Cardiac muscle cell (in vitro differentiated cells and primary cell): ENCODE measurements around the gene PXYLP1. TPM values are rescaled to one million over a fixed set of nuclear protein-coding genes. Genes with fewer than 3 reads are reported as not detected.
A peak's percentile ranks its signal among the peaks of the same experiment; 100 is the strongest.

ENCODE experiments used
- DNase-seq, 2 donors: peaks; one replicate each; pipeline versions ENCODE4 v3.0.0 to v3.0.0-alpha.2; 2010 to 2017; ENCODE audit warnings: low read depth in 1 of 2, low spot score in 1 of 2
- H3K27ac ChIP-seq: fragments of 200-600 bp; sonication (generic); 2 replicates; pipeline ENCODE4 v1.5.1; 2016
- H3K27me3 ChIP-seq: fragments of 200-600 bp; sonication (generic); 2 replicates; pipeline ENCODE4 v1.6.0; 2016; ENCODE audit warnings: control low read depth
- H3K36me3 ChIP-seq: fragments of 200-600 bp; sonication (generic); 2 replicates; pipeline ENCODE4 v1.5.1; 2016; ENCODE audit warnings: control low read depth
- H3K4me1 ChIP-seq: fragments of 200-600 bp; sonication (generic); 2 replicates; pipeline ENCODE4 v1.8.1; 2017; ENCODE audit warnings: low read depth, mild to moderate bottlenecking, mixed run types
- H3K4me3 ChIP-seq: fragments of 200-600 bp; sonication (generic); 2 replicates; pipeline ENCODE4 v1.5.1; 2016; ENCODE audit warnings: mild to moderate bottlenecking
- H3K9me3 ChIP-seq: fragments of 200-600 bp; sonication (generic); 2 replicates; pipeline ENCODE4 v1.5.1; 2017; ENCODE audit warnings: low read depth, mild to moderate bottlenecking, control low read depth
- CTCF ChIP-seq: IDR thresholded peaks from 2 replicates; pipeline ENCODE4 v1.5.1; 2012; ENCODE audit warnings: low read depth, mild to moderate bottlenecking, low read length
- polyA plus RNA-seq: library from polyadenylated mRNA; unstranded; fragments of >200 nt; fragmentation: Nextera tagmentation; extraction: Ambion mirVana; gene quantifications from 2 replicates; pipeline ENCODE4 v1.2.1, GENCODE V29; 2016
- total RNA-seq: library from RNA; depleted of rRNA; stranded (reverse); fragments of >200 nt; gene quantifications from 2 replicates; pipeline ENCODE4 v1.2.3, GENCODE V29; 2016

The PXYLP1 gene
- total and polyA plus RNA-seq, 2 experiments from 2014 or later, result 11.0 to 24.3 TPM

GRCh38 chr3:141259821-141260629 is 28.4 kb downstream of the PXYLP1 start:
- no peak for DNase-seq
- no peak overlapping the region for H3K4me3 ChIP-seq
- H3K9me3 ChIP-seq, result no peaks in the 10 kb centered on the region
- H3K4me1 ChIP-seq, result peaks cover 14% of the 10 kb centered on the region
- H3K27me3 ChIP-seq, result no peaks in the 10 kb centered on the region
- no peaks in the 10 kb centered on the region for H3K36me3 ChIP-seq
- H3K27ac ChIP-seq, result peak overlapping the region; percentile 3
- TF ChIP-seq CTCF, result no peak

GRCh38 chr3:141260630-141260927 is 29.0 kb downstream of the PXYLP1 start:
- no peak for DNase-seq
- H3K27ac ChIP-seq, result peak overlapping the region; percentile 3
- no peaks in the 10 kb centered on the region for H3K36me3 ChIP-seq
- no peak for TF ChIP-seq CTCF
- no peak overlapping the region for H3K4me3 ChIP-seq
- peaks cover 14% of the 10 kb centered on the region for H3K4me1 ChIP-seq
- no peaks in the 10 kb centered on the region for H3K9me3 ChIP-seq
- H3K27me3 ChIP-seq, result no peaks in the 10 kb centered on the region

- Histone ChIP-seq H3K4me1 (peaks cover 14% of the 10 kb centered on the region), H3K4me3 (no peak overlapping the region), H3K27ac (no peak overlapping the region), H3K36me3 (no peaks in the 10 kb centered on the region), H3K9me3 (no peaks in the 10 kb centered on the region), H3K27me3 (no peaks in the 10 kb centered on the region)
- no peak for DNase-seq
- no peak for TF ChIP-seq CTCF
Measured at GRCh38 chr3:141261472-141262307, 30.1 kb downstream of the PXYLP1 start.

- no peaks in the 10 kb centered on the region for H3K27me3 ChIP-seq
- no peaks in the 10 kb centered on the region for H3K9me3 ChIP-seq
- no peak for TF ChIP-seq CTCF
- no peak for DNase-seq
- H3K4me3 ChIP-seq, result no peak overlapping the region
- H3K36me3 ChIP-seq, result no peaks in the 10 kb centered on the region
- peaks cover 14% of the 10 kb centered on the region for H3K4me1 ChIP-seq
- H3K27ac ChIP-seq, result no peak overlapping the region
Measured at GRCh38 chr3:141262308-141262705, 30.7 kb downstream of the PXYLP1 start.

GRCh38 chr3:141266186-141266585 is 34.6 kb downstream of the PXYLP1 start:
- TF ChIP-seq CTCF, result no peak
- no peaks in the 10 kb centered on the region for H3K27me3 ChIP-seq
- no peak overlapping the region for H3K4me3 ChIP-seq
- no peaks in the 10 kb centered on the region for H3K36me3 ChIP-seq
- H3K9me3 ChIP-seq, result no peaks in the 10 kb centered on the region
- no peak for DNase-seq
- no peak overlapping the region for H3K27ac ChIP-seq
- H3K4me1 ChIP-seq, result peaks cover 8% of the 10 kb centered on the region
